Breast epithelium (tissue), 4 donors: ENCODE measurements around the gene URAD. TPM values are rescaled to one million over a fixed set of nuclear protein-coding genes. Genes with fewer than 3 reads are reported as not detected.

Source experiments
- DNase-seq, 2 donors: peaks; one replicate each; pipeline ENCODE4 v3.0.0-alpha.2; 2019; ENCODE audit warnings: low spot score in 2 of 2
- H3K27ac ChIP-seq, 2 donors: fragments of 200-600 bp; sonication (generic) in 1 of 2; one replicate each; pipeline ENCODE4 v1.5.1; 2016 to 2019; ENCODE audit warnings: mild to moderate bottlenecking in 1 of 2
- H3K27me3 ChIP-seq, 2 donors: fragments of 200-600 bp; sonication (generic) in 1 of 2; one replicate each; pipeline versions ENCODE4 v1.5.1 to v1.6.0; 2017 to 2019; ENCODE audit warnings: control low read depth in 1 of 2, mild to moderate bottlenecking in 1 of 2
- H3K36me3 ChIP-seq: fragments of 200-600 bp; one replicate; pipeline ENCODE4 v1.5.1; 2019
- H3K4me1 ChIP-seq, 2 donors: fragments of 200-600 bp; sonication (generic); one replicate each; pipeline ENCODE4 v1.5.1; 2016 to 2019; ENCODE audit warnings: control low read depth in 1 of 2
- H3K4me3 ChIP-seq, 3 donors: fragments of 200-600 bp; sonication (generic); 1 replicate in 2 of 3; 2 replicates in 1 of 3; pipeline ENCODE4 v1.5.1; 2016 to 2019; ENCODE audit warnings: mild to moderate bottlenecking in 3 of 3, moderate library complexity in 2 of 3
- H3K9me3 ChIP-seq, 2 donors: fragments of 200-600 bp; sonication (generic) in 1 of 2; one replicate each; pipeline ENCODE4 v1.5.1; 2016 to 2019; ENCODE audit warnings: control low read depth in 1 of 2
- CTCF ChIP-seq, 3 donors: fragments of 450-650 bp; IDR thresholded peaks; one replicate each; pipeline ENCODE4 v1.5.1; 2016 to 2017; ENCODE audit warnings: antibody characterized with exemption in 3 of 3, mild to moderate bottlenecking in 3 of 3, moderate library complexity in 3 of 3
- POLR2A ChIP-seq: fragments of 450-650 bp; IDR thresholded peaks from one replicate; pipeline ENCODE4 v1.6.1; 2016; ENCODE audit warnings: antibody characterized with exemption, mild to moderate bottlenecking, moderate library complexity
- POLR2AphosphoS5 ChIP-seq, 3 donors: sonication (generic); formaldehyde crosslinking; IDR thresholded peaks; one replicate each; pipeline ENCODE4 v1.6.1; 2017; ENCODE audit warnings: antibody characterized with exemption in 3 of 3
- intact Hi-C: fragments of 100-400 bp; cut with DNase I; formaldehyde crosslinking; loops from one replicate; pipeline ENCODE4 v1.15.1; 2023; ENCODE audit warnings: low total_unique reads
- total RNA-seq, 3 donors: library from RNA; depleted of rRNA; stranded (reverse); fragments of >200 nt; gene quantifications; one replicate each; pipeline ENCODE4 v1.1.0, GENCODE V29; 2016

The URAD gene
- total RNA-seq, 3 donors from 2014 or later = 0.32 to 1.3 TPM; not detected in 1

- peaks cover 0 to 76% of the 10 kb centered on the region in 2 donors for H3K27me3 ChIP-seq
- H3K27ac ChIP-seq = no peak overlapping the region
- no peak for TF ChIP-seq POLR2AphosphoS5 (IDR thresholded peaks at IDR 0.05)
- no peak for TF ChIP-seq CTCF (IDR thresholded peaks at IDR 0.05)
- TF ChIP-seq POLR2A = no peak
- H3K4me1 ChIP-seq = no peaks in the 10 kb centered on the region
- H3K9me3 ChIP-seq = no peaks in the 10 kb centered on the region
- no peaks in the 10 kb centered on the region for H3K36me3 ChIP-seq
- intact Hi-C loops = no loop called here
- H3K4me3 ChIP-seq = no peak overlapping the region
- no peak for DNase-seq
Observed at GRCh38 chr13:27928805-27929753, 59.4 kb downstream of the URAD start.

GRCh38 chr13:27928353-27928804, 60.1 kb downstream of the URAD start:
- Histone ChIP-seq H3K9me3 (no peaks in the 10 kb centered on the region), H3K4me1 (no peaks in the 10 kb centered on the region), H3K27ac (no peak overlapping the region), H3K27me3 (peaks cover 0 to 81% of the 10 kb centered on the region in 2 donors), H3K36me3 (no peaks in the 10 kb centered on the region), H3K4me3 (no peak overlapping the region)
- intact Hi-C loops = no loop called here
- TF ChIP-seq POLR2AphosphoS5 (IDR thresholded peaks at IDR 0.05) (no peak), POLR2A (no peak), CTCF (IDR thresholded peaks at IDR 0.05) (no peak)
- no peak for DNase-seq

Other genes with a start within 250 kb of the URAD start
- not detected for gene GSX1, start 196.2 kb downstream of the URAD start, total RNA-seq
- gene PDX1, start 68.7 kb downstream of the URAD start, total RNA-seq = not detected
- under 1 TPM in 1 of 3 donors, not detected in 2; 0.33 TPM for gene CDX2, start 19.4 kb downstream of the URAD start, total RNA-seq
- 1 to 10 TPM in 2 of 3 donors, under 1 TPM in 1; 0.98 to 1.4 (median 1.3) TPM for gene FLT3, start 111.9 kb upstream of the URAD start, total RNA-seq
- 10 to 100 TPM; 39.0 to 75.2 (median 50.8) TPM for gene PAN3, start 149.9 kb upstream of the URAD start, total RNA-seq